ENCODE measurements around the gene COPS6.

- TF ChIP-seq POLR2AphosphoS5 (IDR thresholded peaks at IDR 0.05; ENCODE audit: low read depth, low read length) (no peak), SIN3A (IDR thresholded peaks at IDR 0.05; ENCODE audit: borderline replicate concordance, insufficient read depth, low read length) (no peak), TAF1 (IDR thresholded peaks at IDR 0.05; ENCODE audit: borderline replicate concordance, insufficient read depth, low read length) (no peak), REST (IDR thresholded peaks at IDR 0.05; ENCODE audit: insufficient read depth in 1 of 2, low read depth in 2 of 2, low read length in 2 of 2) (no peak), FOXP2 (optimal IDR thresholded peaks at IDR 0.05; ENCODE audit: borderline replicate concordance, extremely low read depth, extremely low read length, insufficient read depth) (no peak)
Observed at GRCh38 chr7:100057006-100057405, 31.8 kb upstream of the COPS6 start.

Data from PFSK-1 (cell line).